HG03439 (cell line): ENCODE data around the gene ZNF112.

Experiments used
- ATAC-seq: cut with Tn5 transposase; IDR thresholded peaks from one replicate; pipeline ENCODE4 v1.9.1; 2021; ENCODE audit warnings: mild to moderate bottlenecking, moderate library complexity; ENCODE audit not compliant: unreplicated experiment

ZNF112 gene

DNA sequence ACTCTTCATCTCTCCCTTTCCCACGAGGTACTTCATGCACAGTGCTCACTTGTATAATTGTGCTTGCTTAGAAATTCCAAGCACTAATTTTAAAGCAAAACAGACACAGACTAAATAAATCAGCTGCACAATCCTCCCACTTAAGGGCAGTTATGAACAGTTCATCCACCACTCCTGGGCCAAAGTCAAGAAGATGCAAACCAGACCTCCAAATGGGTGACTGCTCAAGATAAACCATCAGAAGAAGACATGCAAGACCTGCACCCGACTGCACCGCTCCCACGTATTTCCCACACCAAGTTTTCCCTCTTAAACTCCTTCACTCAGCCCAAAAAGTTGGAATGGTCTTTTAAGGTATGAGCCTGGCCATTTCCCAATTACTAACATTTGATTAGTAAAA, 71.5 kb downstream of the ZNF112 start:
- ATAC-seq = no peak

DNA sequence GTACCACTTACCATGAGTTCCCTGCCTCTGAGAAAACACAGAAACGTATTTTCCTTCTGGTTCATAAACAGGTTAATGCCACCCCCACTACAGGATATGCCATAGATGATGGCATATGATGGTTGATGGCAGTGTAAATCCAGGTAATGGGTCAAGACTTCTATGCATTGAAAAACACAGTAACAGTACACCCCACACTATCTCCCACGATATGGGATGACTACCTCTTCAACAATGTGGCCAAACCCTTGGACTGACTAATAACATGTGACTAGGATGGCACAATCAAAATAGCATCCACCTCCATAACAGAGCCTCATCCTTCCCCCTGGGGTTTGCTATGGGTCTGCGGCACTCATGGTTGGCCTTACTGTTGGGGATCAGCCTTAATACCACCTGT, 73.6 kb downstream of the ZNF112 start:
- no peak for ATAC-seq

DNA sequence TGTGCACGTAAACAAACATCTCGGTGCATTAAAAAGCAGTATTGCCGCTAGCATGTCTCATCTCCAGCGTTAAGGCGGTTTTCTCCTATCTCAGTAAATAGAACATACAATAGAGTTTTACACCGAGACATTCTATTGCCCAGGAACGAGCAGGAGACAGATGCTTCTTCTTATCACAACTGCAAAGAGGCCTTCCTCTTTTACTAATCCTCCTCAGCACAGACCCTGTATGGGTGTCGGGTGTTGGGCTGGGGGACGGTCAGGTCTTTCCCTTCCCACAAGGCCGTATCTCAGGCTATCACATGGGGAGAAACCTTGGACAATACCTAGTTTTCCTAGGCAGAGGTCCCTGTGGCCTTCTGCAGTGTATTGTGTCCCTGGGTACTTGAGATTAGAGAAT, 75.6 kb downstream of the ZNF112 start:
- ATAC-seq = no peak

DNA sequence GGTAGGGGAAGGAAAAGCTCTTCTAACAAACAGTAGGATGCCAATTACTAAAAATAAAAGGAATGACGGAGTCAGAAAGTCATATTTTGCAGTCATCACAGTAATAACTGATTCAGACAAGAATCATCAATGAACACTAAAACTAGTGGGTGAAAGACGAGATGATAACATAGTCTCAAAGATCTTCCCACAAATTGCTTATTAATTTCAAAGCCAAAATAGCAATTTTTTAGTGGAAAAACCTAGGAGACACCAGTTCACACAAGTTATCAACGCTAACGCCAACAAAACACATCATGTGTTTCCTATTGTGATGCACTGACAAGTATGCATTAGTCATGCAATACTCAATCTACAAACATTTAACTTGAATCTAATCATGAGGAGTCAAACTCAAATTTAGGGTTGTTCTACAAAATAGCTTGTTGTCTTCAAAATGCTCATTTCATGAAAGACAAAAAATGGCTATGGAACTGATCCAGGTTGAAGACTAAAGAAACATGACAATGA, 78.2 kb downstream of the ZNF112 start:
- no peak for ATAC-seq

DNA sequence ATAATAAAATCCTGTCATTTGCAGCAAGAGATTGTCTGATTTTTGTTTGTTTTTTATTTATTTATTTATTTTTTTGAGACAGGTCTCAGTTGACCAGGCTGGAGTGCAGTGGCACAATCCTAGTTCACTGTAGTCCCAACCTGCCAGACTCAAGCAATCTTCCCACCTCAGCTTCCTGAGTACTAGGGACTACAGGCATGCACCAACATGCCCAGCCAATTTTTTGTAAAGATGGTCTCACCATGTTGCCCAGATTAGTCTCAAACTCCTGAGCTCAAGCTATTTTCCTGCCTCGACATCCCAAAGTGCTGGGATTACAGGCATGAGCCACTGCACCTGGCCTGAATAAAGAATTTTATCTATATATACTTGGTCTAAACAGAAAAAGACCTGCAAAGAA, 79.1 kb downstream of the ZNF112 start:
- ATAC-seq = no peak
